Gastrocnemius medialis (tissue), 4 donors: ENCODE measurements around the gene LAMA2. TPM values are rescaled to one million over a fixed set of nuclear protein-coding genes. Genes with fewer than 3 reads are reported as not detected.
"Not testable (repeated sequence)": the region's sequence is repeated elsewhere in the genome, so short reads cannot be mapped to it uniquely, and the experiment has no call there.

ENCODE experiments used
- ATAC-seq, 2 donors: fragments of 150-250 bp; one replicate each; pipeline ENCODE4 v1.9.1; 2016
- DNase-seq, 2 donors: peaks; one replicate each; pipeline ENCODE4 v3.0.0-alpha.2; 2019
- H3K27ac ChIP-seq, 4 donors: fragments of 200-600 bp; sonication (generic); 1 replicate in 1 of 4; 2 replicates in 3 of 4; pipeline ENCODE4 v1.5.1; 2016 to 2018; ENCODE audit warnings: mild to moderate bottlenecking in 2 of 4, moderate library complexity in 1 of 4
- H3K27me3 ChIP-seq, 3 donors: fragments of 200-600 bp; sonication (generic) in 2 of 3; 1 replicate in 1 of 3; 2 replicates in 2 of 3; pipeline versions ENCODE4 v1.5.1 to v1.6.0; 2016 to 2019; ENCODE audit warnings: mild to moderate bottlenecking in 1 of 3, moderate library complexity in 1 of 3
- H3K36me3 ChIP-seq, 2 donors: fragments of 200-600 bp; sonication (generic) in 1 of 2; one replicate each; pipeline ENCODE4 v1.5.1; 2017 to 2018
- H3K4me1 ChIP-seq, 2 donors: fragments of 200-600 bp; sonication (generic) in 1 of 2; one replicate each; pipeline ENCODE4 v1.5.1; 2016 to 2017; ENCODE audit warnings: mild to moderate bottlenecking in 2 of 2
- H3K4me3 ChIP-seq, 4 donors: fragments of 200-600 bp; sonication (generic) in 3 of 4; 1 replicate in 1 of 4; 2 replicates in 3 of 4; pipeline ENCODE4 v1.5.1; 2016 to 2019; ENCODE audit warnings: mild to moderate bottlenecking in 2 of 4
- H3K9me3 ChIP-seq, 3 donors: fragments of 200-600 bp; sonication (generic) in 2 of 3; 1 replicate in 1 of 3; 2 replicates in 2 of 3; pipeline ENCODE4 v1.5.1; 2016 to 2019
- CTCF ChIP-seq, 5 experiments: fragments of 450-650 bp in 3 of 5; fragments of 200-600 bp in 2 of 5; sonication (generic) in 2 of 5; IDR thresholded peaks in 4 of 5; conservative IDR thresholded peaks in 1 of 5; 1 replicate in 4 of 5; 2 replicates in 1 of 5; pipeline ENCODE4 v1.5.1; 2016 to 2019; ENCODE audit warnings: antibody characterized with exemption in 5 of 5, mild to moderate bottlenecking in 3 of 5, moderate library complexity in 3 of 5
- POLR2A ChIP-seq, 2 donors: fragments of 450-650 bp; IDR thresholded peaks; one replicate each; pipeline ENCODE4 v1.6.1; 2017; ENCODE audit warnings: antibody characterized with exemption in 2 of 2, mild to moderate bottlenecking in 2 of 2, moderate library complexity in 2 of 2
- in situ Hi-C, 4 donors: fragments of 200-750 bp; cut with MboI; loops; one replicate each; pipeline versions ENCODE4 v1.15.0 to v1.8.0; 2017; ENCODE audit warnings: low sequenced_read_pairs in 4 of 4
- intact Hi-C: fragments of 100-400 bp; cut with DNase I; formaldehyde crosslinking; loops from one replicate; pipeline ENCODE4 v1.15.1; 2023; ENCODE audit warnings: low total_unique reads
- total RNA-seq, 4 donors: library from RNA; depleted of rRNA; stranded (reverse); fragments of >200 nt; gene quantifications; one replicate each; pipeline versions ENCODE4 v1.1.0 to v1.2.3, GENCODE V29; 2016

Gene LAMA2
- total RNA-seq, 4 donors from 2014 or later: 52.9 to 113 (median 71.3) TPM

GRCh38 chr6:129153257-129153656 is 270.3 kb downstream of the LAMA2 start:
- Histone ChIP-seq H3K36me3 (peaks cover 0 to 8% of the 10 kb centered on the region in 2 donors), H3K27ac (peak overlapping the region in 3 of 4 donors; percentile 38 to 52 (median 47)), H3K27me3 (no peaks in the 10 kb centered on the region), H3K4me1 (peaks cover 0 to 3% of the 10 kb centered on the region in 2 donors), H3K9me3 (no peaks in the 10 kb centered on the region), H3K4me3 (no peak overlapping the region)
- DNase-seq (peak in 1 of 2 donors; percentile 19), ATAC-seq (peak; percentile 95 to 96)
- in situ Hi-C loops: no loop called here
- no peak for TF ChIP-seq CTCF (IDR thresholded peaks at IDR 0.05 in 4 of 5, conservative IDR thresholded peaks at IDR 0.05 in 1 of 5)
- no peak for TF ChIP-seq POLR2A (IDR thresholded peaks at IDR 0.05)
- intact Hi-C loops: no loop called here

GRCh38 chr6:129159242-129159641 is 276.3 kb downstream of the LAMA2 start:
- H3K36me3 ChIP-seq, H3K9me3 ChIP-seq, H3K27ac ChIP-seq, intact Hi-C loops, ATAC-seq, in situ Hi-C loops, H3K27me3 ChIP-seq, DNase-seq, H3K4me3 ChIP-seq, H3K4me1 ChIP-seq: not testable (repeated sequence)

GRCh38 chr6:129162605-129163004 is 279.7 kb downstream of the LAMA2 start:
- Histone ChIP-seq H3K4me3 (no peak overlapping the region), H3K9me3 (no peaks in the 10 kb centered on the region), H3K4me1 (no peaks in the 10 kb centered on the region), H3K27me3 (no peaks in the 10 kb centered on the region), H3K27ac (no peak overlapping the region), H3K36me3 (peaks cover 0 to 7% of the 10 kb centered on the region in 2 donors)
- in situ Hi-C loops: no loop called here
- TF ChIP-seq CTCF (IDR thresholded peaks at IDR 0.05 in 4 of 5, conservative IDR thresholded peaks at IDR 0.05 in 1 of 5) (no peak), POLR2A (IDR thresholded peaks at IDR 0.05) (no peak)
- ATAC-seq: no peak
- intact Hi-C loops: no loop called here
- DNase-seq: no peak

- intact Hi-C loops (no loop called here), in situ Hi-C loops (no loop called here)
- ATAC-seq (no peak), DNase-seq (no peak)
- H3K27ac ChIP-seq: no peak overlapping the region
- H3K36me3 ChIP-seq: peaks cover 0 to 7% of the 10 kb centered on the region in 2 donors
- H3K9me3 ChIP-seq: no peaks in the 10 kb centered on the region
- no peak for TF ChIP-seq POLR2A (IDR thresholded peaks at IDR 0.05)
- TF ChIP-seq CTCF (IDR thresholded peaks at IDR 0.05 in 4 of 5, conservative IDR thresholded peaks at IDR 0.05 in 1 of 5): no peak
- H3K4me1 ChIP-seq: no peaks in the 10 kb centered on the region
- H3K27me3 ChIP-seq: no peaks in the 10 kb centered on the region
- no peak overlapping the region for H3K4me3 ChIP-seq
Measured at GRCh38 chr6:129163551-129163950, 280.6 kb downstream of the LAMA2 start.

- in situ Hi-C loops (no loop called here), intact Hi-C loops (no loop called here)
- H3K9me3 ChIP-seq: no peaks in the 10 kb centered on the region
- H3K36me3 ChIP-seq: peaks cover 0 to 7% of the 10 kb centered on the region in 2 donors
- ATAC-seq (no peak), DNase-seq (no peak)
- no peaks in the 10 kb centered on the region for H3K4me1 ChIP-seq
- H3K4me3 ChIP-seq: no peak overlapping the region
- no peak overlapping the region for H3K27ac ChIP-seq
- H3K27me3 ChIP-seq: no peaks in the 10 kb centered on the region
- TF ChIP-seq POLR2A (IDR thresholded peaks at IDR 0.05) (no peak), CTCF (IDR thresholded peaks at IDR 0.05 in 4 of 5, conservative IDR thresholded peaks at IDR 0.05 in 1 of 5) (no peak)
Measured at GRCh38 chr6:129164032-129164431, 281.1 kb downstream of the LAMA2 start.

- H3K36me3 ChIP-seq, ATAC-seq, H3K4me3 ChIP-seq, intact Hi-C loops, H3K27ac ChIP-seq, H3K4me1 ChIP-seq, DNase-seq, H3K9me3 ChIP-seq, in situ Hi-C loops, H3K27me3 ChIP-seq: not testable (repeated sequence)
Measured at GRCh38 chr6:129172279-129172995, 289.5 kb downstream of the LAMA2 start.
